Measurements from ENCODE around the gene KIF5A. TPM values are rescaled to one million over a fixed set of nuclear protein-coding genes. Genes with fewer than 3 reads are reported as not detected.

Gene KIF5A
- total RNA-seq, 1 donor from 2014 or later = 0.46 TPM

GRCh38 chr12:57609781-57610553 is 60.1 kb downstream of the KIF5A start:
- H3K9me3 Mint-ChIP-seq (ENCODE audit: unreplicated experiment) = no peaks in the 10 kb centered on the region
- H3K4me1 Mint-ChIP-seq (ENCODE audit: unreplicated experiment) = peaks cover 7% of the 10 kb centered on the region
- H3K36me3 Mint-ChIP-seq (ENCODE audit: low read depth, unreplicated experiment) = peaks cover 20% of the 10 kb centered on the region
- DNase-seq (ENCODE audit: low spot score) = no peak
- H3K27ac Mint-ChIP-seq (ENCODE audit: unreplicated experiment) = no peak overlapping the region
- peaks cover 9% of the 10 kb centered on the region for H3K27me3 Mint-ChIP-seq (ENCODE audit: unreplicated experiment)
- peak overlapping the region; percentile 87 for H3K4me3 Mint-ChIP-seq (ENCODE audit: unreplicated experiment)
- TF ChIP-seq, protein P1, sequence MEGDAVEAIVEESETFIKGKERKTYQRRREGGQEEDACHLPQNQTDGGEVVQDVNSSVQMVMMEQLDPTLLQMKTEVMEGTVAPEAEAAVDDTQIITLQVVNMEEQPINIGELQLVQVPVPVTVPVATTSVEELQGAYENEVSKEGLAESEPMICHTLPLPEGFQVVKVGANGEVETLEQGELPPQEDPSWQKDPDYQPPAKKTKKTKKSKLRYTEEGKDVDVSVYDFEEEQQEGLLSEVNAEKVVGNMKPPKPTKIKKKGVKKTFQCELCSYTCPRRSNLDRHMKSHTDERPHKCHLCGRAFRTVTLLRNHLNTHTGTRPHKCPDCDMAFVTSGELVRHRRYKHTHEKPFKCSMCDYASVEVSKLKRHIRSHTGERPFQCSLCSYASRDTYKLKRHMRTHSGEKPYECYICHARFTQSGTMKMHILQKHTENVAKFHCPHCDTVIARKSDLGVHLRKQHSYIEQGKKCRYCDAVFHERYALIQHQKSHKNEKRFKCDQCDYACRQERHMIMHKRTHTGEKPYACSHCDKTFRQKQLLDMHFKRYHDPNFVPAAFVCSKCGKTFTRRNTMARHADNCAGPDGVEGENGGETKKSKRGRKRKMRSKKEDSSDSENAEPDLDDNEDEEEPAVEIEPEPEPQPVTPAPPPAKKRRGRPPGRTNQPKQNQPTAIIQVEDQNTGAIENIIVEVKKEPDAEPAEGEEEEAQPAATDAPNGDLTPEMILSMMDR (IDR thresholded peaks at IDR 0.05; ENCODE audit: unreplicated experiment) = no peak

DNA sequence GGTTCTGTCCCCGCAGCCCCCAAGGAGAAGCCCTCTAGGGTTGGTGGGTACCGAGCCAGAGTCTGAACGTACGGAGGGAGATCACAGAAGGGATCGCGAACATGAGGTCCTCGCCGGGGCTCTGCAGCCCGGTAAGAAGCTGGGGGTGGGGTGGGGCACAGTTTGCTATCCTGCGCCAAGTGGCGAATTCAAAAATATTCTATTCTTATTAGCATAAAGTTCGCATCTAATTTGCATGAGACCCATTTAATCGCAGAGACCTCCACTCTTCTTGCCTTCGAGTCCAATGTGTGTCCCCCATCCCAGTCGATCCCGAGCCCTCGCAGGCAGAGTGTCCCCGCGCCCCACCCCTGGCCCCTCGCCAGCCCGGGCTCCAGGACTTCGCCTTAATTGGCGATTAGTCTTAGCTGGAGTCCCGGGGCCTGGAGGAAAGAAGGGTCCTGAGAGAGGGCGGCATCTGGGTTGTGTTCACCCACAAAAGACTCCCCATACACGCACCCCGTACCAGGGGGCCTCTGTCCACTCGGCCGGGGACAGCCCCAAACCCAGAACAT is 60.8 kb downstream of the KIF5A start:
- Mint-ChIP-seq H3K4me1 (ENCODE audit: unreplicated experiment) (peaks cover 6% of the 10 kb centered on the region), H3K36me3 (ENCODE audit: low read depth, unreplicated experiment) (peaks cover 27% of the 10 kb centered on the region), H3K9me3 (ENCODE audit: unreplicated experiment) (no peaks in the 10 kb centered on the region), H3K27me3 (ENCODE audit: unreplicated experiment) (peaks cover 11% of the 10 kb centered on the region), H3K4me3 (ENCODE audit: unreplicated experiment) (peak overlapping the region; percentile 87), H3K27ac (ENCODE audit: unreplicated experiment) (no peak overlapping the region)
- TF ChIP-seq, protein P1 (IDR thresholded peaks at IDR 0.05; ENCODE audit: unreplicated experiment) = no peak
- no peak for DNase-seq (ENCODE audit: low spot score)

- H3K4me1 Mint-ChIP-seq (ENCODE audit: unreplicated experiment) = peaks cover 3% of the 10 kb centered on the region
- DNase-seq (ENCODE audit: low spot score) = peak; percentile 60
- peaks cover 13% of the 10 kb centered on the region for H3K27me3 Mint-ChIP-seq (ENCODE audit: unreplicated experiment)
- H3K27ac Mint-ChIP-seq (ENCODE audit: unreplicated experiment) = no peak within 1 kb of the TSS
- H3K4me3 Mint-ChIP-seq (ENCODE audit: unreplicated experiment) = peak within 1 kb of the TSS; percentile 87
- peaks cover 31% of the 10 kb centered on the region for H3K36me3 Mint-ChIP-seq (ENCODE audit: low read depth, unreplicated experiment)
- TF ChIP-seq, protein P1 (IDR thresholded peaks at IDR 0.05; ENCODE audit: unreplicated experiment) = no peak
- H3K9me3 Mint-ChIP-seq (ENCODE audit: unreplicated experiment) = no peaks in the 10 kb centered on the region
Measured at GRCh38 chr12:57611108-57611826, 61.4 kb downstream of the KIF5A start, which contains the start of gene ARHGEF25. Gene ARHGEF25 (plus strand): TSS chr12:57611435. CDS start chr12:57611895, 460 bp downstream.

DNA sequence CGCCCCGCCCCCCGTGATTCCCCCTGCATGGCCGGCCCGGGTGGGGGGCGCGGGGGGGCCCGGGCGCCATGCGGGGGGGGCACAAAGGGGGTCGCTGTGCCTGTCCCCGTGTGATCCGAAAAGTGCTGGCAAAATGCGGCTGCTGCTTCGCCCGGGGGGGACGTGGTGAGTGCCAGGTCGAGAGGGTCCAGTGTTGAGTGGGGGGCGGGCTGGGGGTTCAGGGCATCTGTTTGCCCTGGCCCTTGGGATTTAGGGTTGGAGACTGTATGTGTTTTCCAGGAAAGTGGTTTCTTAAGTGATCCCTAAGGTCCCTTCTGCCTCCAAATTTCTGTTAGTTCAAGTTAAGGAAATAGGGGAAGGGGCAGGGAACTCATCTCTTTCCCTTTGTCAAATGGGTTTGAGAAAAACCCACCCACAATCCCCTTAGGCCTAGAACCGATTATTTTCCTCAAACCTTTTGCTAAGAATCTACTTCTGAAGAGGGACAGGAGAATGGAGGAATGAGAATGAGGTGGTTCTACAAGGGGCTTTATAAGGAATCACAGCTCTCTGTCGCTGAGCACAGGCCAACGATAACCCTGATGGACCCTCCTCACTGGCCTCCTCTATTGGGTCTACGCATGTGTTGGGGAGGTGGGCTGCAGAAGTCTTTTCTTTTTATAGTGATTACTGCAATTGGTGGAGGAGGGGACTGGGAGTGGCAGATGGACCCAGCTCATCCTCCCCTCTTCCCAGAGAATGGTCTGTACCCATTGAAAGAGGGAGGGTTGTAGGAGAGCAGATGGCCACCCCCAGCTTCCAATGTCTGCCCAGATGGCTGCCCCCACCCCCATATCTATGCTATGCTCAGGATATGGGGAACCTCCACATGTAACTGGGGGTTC is 62.2 kb downstream of the KIF5A start:
- Mint-ChIP-seq H3K27me3 (ENCODE audit: unreplicated experiment) (peaks cover 14% of the 10 kb centered on the region), H3K4me1 (ENCODE audit: unreplicated experiment) (peaks cover 3% of the 10 kb centered on the region), H3K27ac (ENCODE audit: unreplicated experiment) (no peak overlapping the region)

More for the DNA sequence above, 62.2 kb downstream of the KIF5A start:
- peak overlapping the region; percentile 84 for H3K4me3 Mint-ChIP-seq (ENCODE audit: unreplicated experiment)
- no peaks in the 10 kb centered on the region for H3K9me3 Mint-ChIP-seq (ENCODE audit: unreplicated experiment)
- peaks cover 27% of the 10 kb centered on the region for H3K36me3 Mint-ChIP-seq (ENCODE audit: low read depth, unreplicated experiment)
- DNase-seq (ENCODE audit: low spot score) = no peak
- TF ChIP-seq, protein P1 (IDR thresholded peaks at IDR 0.05; ENCODE audit: unreplicated experiment) = no peak
